Measurements from ENCODE around the gene TPM1. TPM values are rescaled to one million over a fixed set of nuclear protein-coding genes. Genes with fewer than 3 reads are reported as not detected.

Gene TPM1
- total RNA-seq, 6 experiments from 2014 or later = 1,264 to 1,620 (median 1,342) TPM

GRCh38 chr15:63067976-63068743 is 25.6 kb downstream of the TPM1 start:
- no peak for DNase-seq
- peaks cover 84% of the 10 kb centered on the region for H3K36me3 Mint-ChIP-seq (ENCODE audit: low read depth)
- peaks cover 20% of the 10 kb centered on the region for H3K9me3 Mint-ChIP-seq
- peaks cover 82% of the 10 kb centered on the region for H3K4me1 Mint-ChIP-seq (ENCODE audit: low read depth)
- peak overlapping the region; percentile 36; the same call in 1 of the 2 replicates for H3K4me3 Mint-ChIP-seq
- peaks cover 54% of the 10 kb centered on the region for H3K27me3 Mint-ChIP-seq (ENCODE audit: insufficient read depth)
- no peak for TF ChIP-seq CTCF (IDR thresholded peaks at IDR 0.05)
- H3K27ac Mint-ChIP-seq = peak overlapping the region; percentile 76

- Mint-ChIP-seq H3K27me3 (ENCODE audit: insufficient read depth) (peaks cover 57% of the 10 kb centered on the region), H3K4me3 (peak overlapping the region; percentile 36), H3K9me3 (peaks cover 16% of the 10 kb centered on the region), H3K36me3 (ENCODE audit: low read depth) (peaks cover 72% of the 10 kb centered on the region), H3K27ac (peak overlapping the region; percentile 76), H3K4me1 (ENCODE audit: low read depth) (peaks cover 81% of the 10 kb centered on the region)
- DNase-seq = no peak
- TF ChIP-seq CTCF (IDR thresholded peaks at IDR 0.05) = no peak
These were observed 27.1 kb downstream of the TPM1 start for GRCh38 chr15:63069616-63070090.

- Mint-ChIP-seq H3K4me3 (peak overlapping the region; percentile 58; the same call in 1 of the 2 replicates), H3K9me3 (peaks cover 16% of the 10 kb centered on the region), H3K27me3 (ENCODE audit: insufficient read depth) (peaks cover 54% of the 10 kb centered on the region), H3K27ac (peak overlapping the region; percentile 76), H3K4me1 (ENCODE audit: low read depth) (peaks cover 85% of the 10 kb centered on the region), H3K36me3 (ENCODE audit: low read depth) (peaks cover 66% of the 10 kb centered on the region)
- DNase-seq = no peak
- TF ChIP-seq CTCF (IDR thresholded peaks at IDR 0.05) = no peak
These were observed 28.2 kb downstream of the TPM1 start for GRCh38 chr15:63070681-63071129.

- Mint-ChIP-seq H3K4me1 (ENCODE audit: low read depth) (peaks cover 85% of the 10 kb centered on the region), H3K27me3 (ENCODE audit: insufficient read depth) (peaks cover 53% of the 10 kb centered on the region), H3K4me3 (peak overlapping the region; percentile 58; the same call in 1 of the 2 replicates), H3K9me3 (peaks cover 16% of the 10 kb centered on the region), H3K36me3 (ENCODE audit: low read depth) (peaks cover 59% of the 10 kb centered on the region), H3K27ac (peak overlapping the region; percentile 76)
- TF ChIP-seq CTCF (IDR thresholded peaks at IDR 0.05) = no peak
- DNase-seq = no peak
These were observed 28.9 kb downstream of the TPM1 start for GRCh38 chr15:63071288-63071909.

GRCh38 chr15:63072023-63072650 is 29.6 kb downstream of the TPM1 start:
- Mint-ChIP-seq H3K4me1 (ENCODE audit: low read depth) (peaks cover 81% of the 10 kb centered on the region), H3K27me3 (ENCODE audit: insufficient read depth) (peaks cover 53% of the 10 kb centered on the region), H3K9me3 (peaks cover 16% of the 10 kb centered on the region), H3K27ac (peak overlapping the region; percentile 76), H3K4me3 (peak overlapping the region; percentile 11; the same call in 1 of the 2 replicates), H3K36me3 (ENCODE audit: low read depth) (peaks cover 52% of the 10 kb centered on the region)
- no peak for DNase-seq
- no peak for TF ChIP-seq CTCF (IDR thresholded peaks at IDR 0.05)
